Measurements from ENCODE around the gene TRIM36. TPM values are rescaled to one million over a fixed set of nuclear protein-coding genes. Genes with fewer than 3 reads are reported as not detected.

TRIM36 gene
- total and polyA plus RNA-seq, 2 donors (not counting 1 experiment from before 2014, with no cell fraction given): 0.22 to 1.6 TPM

DNA sequence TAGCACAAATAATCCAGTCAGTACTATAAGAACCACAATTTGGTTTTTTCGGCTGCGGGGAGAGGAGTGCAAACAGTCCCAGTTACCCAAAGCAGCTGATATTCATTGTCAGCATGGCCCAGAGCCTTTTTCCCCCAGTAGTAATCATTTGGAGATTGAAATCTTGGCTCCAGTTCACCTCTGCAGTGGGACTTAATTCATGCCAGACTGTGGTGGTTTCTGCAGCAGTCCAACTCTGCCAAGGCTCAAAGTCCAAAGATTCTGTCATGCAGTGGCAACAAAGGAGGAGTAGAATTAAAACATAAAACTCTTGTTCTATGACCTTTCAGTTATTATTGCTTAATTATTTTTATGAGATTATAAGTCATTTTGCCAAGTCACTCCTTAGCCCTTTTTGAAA, 25.0 kb upstream of the TRIM36 start:
- no peaks in the 10 kb centered on the region for H3K4me1 ChIP-seq (ENCODE audit: control insufficient read depth in 2 of 2, insufficient read depth in 2 of 2, low read length in 2 of 2)
- H3K9ac ChIP-seq (ENCODE audit: low read length): no peak overlapping the region
- no peaks in the 10 kb centered on the region for H3K79me2 ChIP-seq (ENCODE audit: control insufficient read depth, insufficient read depth, low read length)
- no peaks in the 10 kb centered on the region for H3K36me3 ChIP-seq (replicated peaks in 1 of 2; ENCODE audit: control extremely low read depth in 1 of 2, control insufficient read depth in 1 of 2, extremely low read depth in 1 of 2, insufficient read depth in 2 of 2, low read length in 1 of 2)
- H3K27me3 Mint-ChIP-seq: peaks cover 7% of the 10 kb centered on the region
- ChIA-PET POLR2A (no interaction called here), CTCF (interaction anchor here (0.5 kb wide), 1 partner anchor 638 kb away, joined by 4 read pairs; no protein-coding TSS in a partner anchor)
- intact Hi-C loops (cut with micrococcal nuclease): no loop called here
- H3K9me3 ChIP-seq (ENCODE audit: control extremely low read depth in 1 of 3, control insufficient read depth in 2 of 3, insufficient read depth in 1 of 3, low read length in 2 of 3): no peaks in the 10 kb centered on the region
- WGBS (ENCODE audit: insufficient coverage): 100% methylated on average over 2 of the region's 2 CpGs
- DNase-seq: no peak
- no peaks in the 10 kb centered on the region for H3K4me1 Mint-ChIP-seq
- H3K4me3 Mint-ChIP-seq: no peak overlapping the region
- H3K27ac Mint-ChIP-seq: no peak overlapping the region
- H3K27ac ChIP-seq (ENCODE audit: low read length in 2 of 2): no peak overlapping the region
- no peaks in the 10 kb centered on the region for H3K9me3 Mint-ChIP-seq (ENCODE audit: insufficient read depth)
- no peak for TF ChIP-seq EZH2 (IDR thresholded peaks at IDR 0.05; ENCODE audit: borderline replicate concordance, insufficient read depth, low read depth, low read length, poor library complexity, severe bottlenecking)
- no peak for TF ChIP-seq CTCF (IDR thresholded peaks at IDR 0.05)
- H3K4me2 ChIP-seq (replicated peaks; ENCODE audit: low read depth, low read length, poor library complexity, severe bottlenecking): no peak overlapping the region
- no peak for ATAC-seq (ENCODE audit: low read depth)
- H3K4me3 ChIP-seq (ENCODE audit: control extremely low read depth in 1 of 5, extremely low read depth in 1 of 5, insufficient read depth in 1 of 5, low read depth in 2 of 5, low read length in 4 of 5): no peak overlapping the region
- no peaks in the 10 kb centered on the region for H3K27me3 ChIP-seq (replicated peaks in 1 of 4; ENCODE audit: control extremely low read depth in 1 of 4, control insufficient read depth in 3 of 4, insufficient read depth in 4 of 4, low read length in 3 of 4)
- H2AFZ ChIP-seq (ENCODE audit: insufficient read depth, low read depth, low read length, poor library complexity, severe bottlenecking): no peak overlapping the region
- H4K20me1 ChIP-seq (ENCODE audit: control insufficient read depth, insufficient read depth, low read length, poor library complexity, severe bottlenecking): no peaks in the 10 kb centered on the region

DNA sequence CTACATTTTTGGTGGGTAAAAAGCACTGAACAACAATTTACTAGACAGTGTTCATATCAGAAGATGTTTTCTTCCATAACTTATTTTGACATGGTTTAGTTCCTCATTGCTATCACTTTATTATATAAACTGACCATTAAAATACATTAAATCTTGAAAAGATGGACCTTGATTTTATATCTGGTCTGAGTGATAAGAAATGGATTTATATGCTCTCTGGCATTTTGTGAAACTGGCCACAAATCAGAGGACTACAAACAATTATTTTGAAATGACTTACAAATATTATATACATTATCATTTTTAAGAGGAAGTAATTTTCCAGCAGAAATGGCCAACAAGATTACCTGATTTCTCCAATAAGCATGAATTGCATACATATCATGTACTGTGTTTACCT, 23.6 kb upstream of the TRIM36 start:
- Histone ChIP-seq H3K27me3 (replicated peaks in 1 of 4; ENCODE audit: control extremely low read depth in 1 of 4, control insufficient read depth in 3 of 4, insufficient read depth in 4 of 4, low read length in 3 of 4) (no peaks in the 10 kb centered on the region), H3K27ac (ENCODE audit: low read length in 2 of 2) (no peak overlapping the region), H3K4me3 (ENCODE audit: control extremely low read depth in 1 of 5, extremely low read depth in 1 of 5, insufficient read depth in 1 of 5, low read depth in 2 of 5, low read length in 4 of 5) (no peak overlapping the region), H3K9ac (ENCODE audit: low read length) (no peak overlapping the region), H3K36me3 (replicated peaks in 1 of 2; ENCODE audit: control extremely low read depth in 1 of 2, control insufficient read depth in 1 of 2, extremely low read depth in 1 of 2, insufficient read depth in 2 of 2, low read length in 1 of 2) (no peaks in the 10 kb centered on the region), H3K79me2 (ENCODE audit: control insufficient read depth, insufficient read depth, low read length) (no peaks in the 10 kb centered on the region), H4K20me1 (ENCODE audit: control insufficient read depth, insufficient read depth, low read length, poor library complexity, severe bottlenecking) (no peaks in the 10 kb centered on the region), H3K4me2 (replicated peaks; ENCODE audit: low read depth, low read length, poor library complexity, severe bottlenecking) (no peak overlapping the region), H3K9me3 (ENCODE audit: control extremely low read depth in 1 of 3, control insufficient read depth in 2 of 3, insufficient read depth in 1 of 3, low read length in 2 of 3) (no peaks in the 10 kb centered on the region), H2AFZ (ENCODE audit: insufficient read depth, low read depth, low read length, poor library complexity, severe bottlenecking) (no peak overlapping the region), H3K4me1 (ENCODE audit: control insufficient read depth in 2 of 2, insufficient read depth in 2 of 2, low read length in 2 of 2) (no peaks in the 10 kb centered on the region)
- Mint-ChIP-seq H3K27me3 (peaks cover 10% of the 10 kb centered on the region), H3K4me1 (no peaks in the 10 kb centered on the region), H3K4me3 (no peak overlapping the region), H3K27ac (no peak overlapping the region), H3K9me3 (ENCODE audit: insufficient read depth) (no peaks in the 10 kb centered on the region)
- POLR2A ChIA-PET: no interaction called here
- TF ChIP-seq EZH2 (IDR thresholded peaks at IDR 0.05; ENCODE audit: borderline replicate concordance, insufficient read depth, low read depth, low read length, poor library complexity, severe bottlenecking) (no peak), CTCF (IDR thresholded peaks at IDR 0.05) (no peak)
- CTCF ChIA-PET: no interaction called here
- no peak for ATAC-seq (ENCODE audit: low read depth)
- intact Hi-C loops (cut with micrococcal nuclease): no loop called here
- DNase-seq: no peak

All from B cell (primary cell).